Activated CD4-positive, alpha-beta T cell treated with anti-CD3 and anti-CD28 coated beads, Interleukin-10, Interleukin-2, amounts not matched to agents 100 ng/mL and 50 ng/mL, durations not matched to agents 16 hours and 8 hours (primary cell): ENCODE measurements around the gene HS6ST3.

ENCODE experiments used
- DNase-seq: peaks from one replicate; pipeline ENCODE4 v3.0.0-alpha.2; 2020

Gene HS6ST3

GRCh38 chr13:96573563-96573962 is 483.7 kb downstream of the HS6ST3 start:
- DNase-seq = no peak

GRCh38 chr13:96575423-96576320 is 485.8 kb downstream of the HS6ST3 start:
- no peak for DNase-seq

- DNase-seq = no peak
Observed at GRCh38 chr13:96581741-96582140, 491.8 kb downstream of the HS6ST3 start.

- DNase-seq = no peak
Observed at GRCh38 chr13:96615252-96615651, 525.3 kb downstream of the HS6ST3 start.

GRCh38 chr13:96617528-96617927 is 527.6 kb downstream of the HS6ST3 start:
- DNase-seq = no peak

GRCh38 chr13:96621634-96622183 is 531.8 kb downstream of the HS6ST3 start:
- no peak for DNase-seq

- no peak for DNase-seq
Observed at GRCh38 chr13:96629331-96629730, 539.4 kb downstream of the HS6ST3 start.

- DNase-seq = no peak
Observed at GRCh38 chr13:96632536-96633320, 542.8 kb downstream of the HS6ST3 start.

GRCh38 chr13:96636001-96636709 is 546.2 kb downstream of the HS6ST3 start:
- no peak for DNase-seq

- DNase-seq = no peak
Observed at GRCh38 chr13:96637039-96637438, 547.1 kb downstream of the HS6ST3 start.

GRCh38 chr13:96646101-96646500 is 556.2 kb downstream of the HS6ST3 start:
- DNase-seq = no peak

- DNase-seq = no peak
Observed at GRCh38 chr13:96646515-96647211, 556.8 kb downstream of the HS6ST3 start.

GRCh38 chr13:96650301-96650886 is 560.5 kb downstream of the HS6ST3 start:
- DNase-seq = no peak

GRCh38 chr13:96651598-96651997 is 561.7 kb downstream of the HS6ST3 start:
- DNase-seq = no peak

GRCh38 chr13:96652506-96652905 is 562.6 kb downstream of the HS6ST3 start:
- DNase-seq = no peak

- DNase-seq = no peak
Observed at GRCh38 chr13:96661612-96662011, 571.7 kb downstream of the HS6ST3 start.

GRCh38 chr13:96662036-96662435 is 572.1 kb downstream of the HS6ST3 start:
- DNase-seq = no peak

- DNase-seq = no peak
Observed at GRCh38 chr13:96667294-96668018, 577.5 kb downstream of the HS6ST3 start.

GRCh38 chr13:96671073-96671472 is 581.2 kb downstream of the HS6ST3 start:
- DNase-seq = no peak

GRCh38 chr13:96672016-96672415 is 582.1 kb downstream of the HS6ST3 start:
- no peak for DNase-seq

- DNase-seq = no peak
Observed at GRCh38 chr13:96673825-96674224, 583.9 kb downstream of the HS6ST3 start.
